GM12878 (cell line): ENCODE results near the gene ADCY1.

Experiments used
- CTCF ChIP-seq, 3 experiments: IDR thresholded peaks in 2 of 3; conservative IDR thresholded peaks in 1 of 3; 2 replicates each; pipeline ENCODE4 v1.5.1; 2011; ENCODE audit warnings: low read depth in 3 of 3, low read length in 3 of 3, mild to moderate bottlenecking in 3 of 3, control low read depth in 2 of 3, moderate library complexity in 2 of 3, inconsistent platforms in 1 of 3, mixed read lengths in 1 of 3; ENCODE audit not compliant: control insufficient read depth in 2 of 3, insufficient read depth in 1 of 3; ENCODE audit errors: extremely low read depth in 1 of 3
- EZH2 ChIP-seq: IDR thresholded peaks from 2 replicates; pipeline ENCODE4 v1.6.1; 2012; ENCODE audit warnings: low read depth, mild to moderate bottlenecking, control low read depth, inconsistent platforms, low read length, borderline replicate concordance; ENCODE audit not compliant: control insufficient read depth
- MXI1 ChIP-seq: fragments of 150-350 bp; IDR thresholded peaks from 2 replicates; pipeline ENCODE4 v1.6.1; 2011; ENCODE audit warnings: low read depth, mild to moderate bottlenecking, inconsistent platforms, low read length, improper control_type of control experiment
- TF ChIP-seq, protein P1 (sequence below): IDR thresholded peaks from 2 replicates; pipeline ENCODE4 v1.6.1; 2012; ENCODE audit warnings: low read depth, low read length, improper control_type of control experiment

DNA sequence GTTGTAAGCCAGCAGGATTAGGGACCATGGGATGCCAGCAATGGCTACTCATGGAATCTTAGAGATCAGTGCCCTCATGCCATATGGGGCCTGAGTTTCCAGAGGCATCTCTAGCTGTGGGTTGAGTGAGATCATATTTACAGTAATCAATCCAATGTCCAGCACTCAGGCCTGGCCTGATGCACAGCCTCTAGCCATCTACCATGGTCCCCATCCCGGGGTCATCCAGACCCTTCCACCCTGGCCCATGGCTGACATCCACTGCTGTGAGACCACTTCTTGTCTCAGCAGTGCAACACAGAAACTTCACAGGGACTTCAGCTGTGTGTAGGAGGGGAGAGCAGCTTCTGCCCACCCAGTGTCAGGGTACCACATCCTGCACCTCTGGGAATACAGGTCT, 6.5 kb upstream of the ADCY1 start:
- no peak for TF ChIP-seq EZH2
- TF ChIP-seq, protein P1, sequence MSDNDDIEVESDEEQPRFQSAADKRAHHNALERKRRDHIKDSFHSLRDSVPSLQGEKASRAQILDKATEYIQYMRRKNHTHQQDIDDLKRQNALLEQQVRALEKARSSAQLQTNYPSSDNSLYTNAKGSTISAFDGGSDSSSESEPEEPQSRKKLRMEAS, result no peak
- TF ChIP-seq CTCF (IDR thresholded peaks at IDR 0.05 in 2 of 3, conservative IDR thresholded peaks at IDR 0.05 in 1 of 3; ENCODE audit: control insufficient read depth in 2 of 3, extremely low read depth in 1 of 3, insufficient read depth in 1 of 3, low read depth in 3 of 3, low read length in 3 of 3), result no peak
- TF ChIP-seq MXI1, result no peak
